ENCODE measurements around the gene RRM2.

The RRM2 gene

DNA sequence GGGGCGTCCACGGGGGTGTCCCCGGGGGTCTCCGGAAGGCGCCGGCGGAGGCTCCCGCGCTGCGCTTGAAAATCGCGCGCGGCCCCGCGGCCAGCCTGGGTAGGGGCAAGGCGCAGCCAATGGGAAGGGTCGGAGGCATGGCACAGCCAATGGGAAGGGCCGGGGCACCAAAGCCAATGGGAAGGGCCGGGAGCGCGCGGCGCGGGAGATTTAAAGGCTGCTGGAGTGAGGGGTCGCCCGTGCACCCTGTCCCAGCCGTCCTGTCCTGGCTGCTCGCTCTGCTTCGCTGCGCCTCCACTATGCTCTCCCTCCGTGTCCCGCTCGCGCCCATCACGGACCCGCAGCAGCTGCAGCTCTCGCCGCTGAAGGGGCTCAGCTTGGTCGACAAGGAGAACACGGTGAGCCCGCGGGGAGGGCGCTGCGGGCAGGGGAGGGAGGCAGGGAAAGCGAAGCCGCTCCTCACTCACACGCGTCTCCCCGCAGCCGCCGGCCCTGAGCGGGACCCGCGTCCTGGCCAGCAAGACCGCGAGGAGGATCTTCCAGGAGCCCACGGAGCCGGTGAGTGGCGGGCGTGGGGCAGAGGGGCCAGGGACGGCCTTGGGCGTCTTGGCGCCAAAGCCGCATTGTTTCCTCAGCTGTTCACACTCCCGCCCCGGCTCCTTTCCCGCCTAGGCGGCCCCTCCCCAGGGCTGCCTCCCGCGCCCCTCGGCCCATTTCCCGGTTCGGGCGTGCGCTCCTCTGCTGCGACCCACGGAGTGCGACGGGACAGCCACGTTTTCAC is at the start of gene RRM2:
TSS of gene RRM2 (plus strand) at position 240 of the 781 bp plus-strand sequence. CDS start at position 300, 60 bp downstream.
- no peak within 1 kb of the TSS for H3K27ac ChIP-seq

DNA sequence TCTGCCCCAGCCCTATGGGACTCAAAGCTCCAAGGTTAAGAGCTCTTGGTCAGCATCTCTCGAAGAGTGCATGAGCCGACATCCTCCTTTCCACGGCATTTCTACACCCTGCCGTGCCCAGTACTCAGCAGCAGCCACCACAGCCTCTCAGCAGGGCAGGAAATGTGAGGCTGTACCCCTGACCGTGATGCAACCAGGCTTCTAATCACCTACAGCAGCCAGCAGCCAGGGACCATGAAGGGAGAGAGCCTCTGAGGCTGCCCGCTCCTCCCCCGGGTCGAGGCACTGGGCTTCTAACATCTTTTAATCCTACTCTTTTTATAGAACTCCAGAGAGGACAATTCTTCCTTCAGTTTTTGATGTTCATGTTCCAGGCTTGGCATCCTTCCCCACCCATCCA is 48.8 kb upstream of the RRM2 start:
- no peak for DNase-seq (ENCODE audit: low spot score)
- no peak overlapping the region for H3K27ac ChIP-seq
- TF ChIP-seq, protein P1, sequence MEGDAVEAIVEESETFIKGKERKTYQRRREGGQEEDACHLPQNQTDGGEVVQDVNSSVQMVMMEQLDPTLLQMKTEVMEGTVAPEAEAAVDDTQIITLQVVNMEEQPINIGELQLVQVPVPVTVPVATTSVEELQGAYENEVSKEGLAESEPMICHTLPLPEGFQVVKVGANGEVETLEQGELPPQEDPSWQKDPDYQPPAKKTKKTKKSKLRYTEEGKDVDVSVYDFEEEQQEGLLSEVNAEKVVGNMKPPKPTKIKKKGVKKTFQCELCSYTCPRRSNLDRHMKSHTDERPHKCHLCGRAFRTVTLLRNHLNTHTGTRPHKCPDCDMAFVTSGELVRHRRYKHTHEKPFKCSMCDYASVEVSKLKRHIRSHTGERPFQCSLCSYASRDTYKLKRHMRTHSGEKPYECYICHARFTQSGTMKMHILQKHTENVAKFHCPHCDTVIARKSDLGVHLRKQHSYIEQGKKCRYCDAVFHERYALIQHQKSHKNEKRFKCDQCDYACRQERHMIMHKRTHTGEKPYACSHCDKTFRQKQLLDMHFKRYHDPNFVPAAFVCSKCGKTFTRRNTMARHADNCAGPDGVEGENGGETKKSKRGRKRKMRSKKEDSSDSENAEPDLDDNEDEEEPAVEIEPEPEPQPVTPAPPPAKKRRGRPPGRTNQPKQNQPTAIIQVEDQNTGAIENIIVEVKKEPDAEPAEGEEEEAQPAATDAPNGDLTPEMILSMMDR (IDR thresholded peaks at IDR 0.05), result no peak
- H3K4me3 ChIP-seq, result no peak overlapping the region

More for the DNA sequence above, at the start of gene RRM2:
- DNase-seq (ENCODE audit: low spot score), result peak; percentile 90
- TF ChIP-seq, protein P1 (IDR thresholded peaks at IDR 0.05), result no peak
- H3K4me3 ChIP-seq, result peak within 1 kb of the TSS; percentile 75

DNA sequence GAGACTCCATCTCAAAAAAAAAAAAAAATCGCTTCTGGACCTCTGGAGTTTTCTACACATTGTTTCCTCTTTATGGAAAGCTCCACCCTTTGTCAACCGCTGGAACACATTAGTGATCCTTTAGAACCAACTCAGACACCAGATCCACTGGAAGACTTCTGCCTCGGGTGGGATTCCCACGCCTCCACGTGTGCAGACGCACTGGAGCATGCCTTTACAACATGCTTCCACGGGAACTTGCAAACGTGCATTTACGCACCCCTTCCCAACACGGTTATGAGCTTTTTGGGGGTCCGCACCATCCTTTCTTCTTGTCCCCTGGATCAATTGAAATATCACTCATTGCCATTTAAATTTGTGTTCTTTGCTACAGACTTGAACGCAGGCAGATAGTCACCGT is 47.4 kb upstream of the RRM2 start:
- DNase-seq (ENCODE audit: low spot score), result no peak
- H3K4me3 ChIP-seq, result no peak overlapping the region
- TF ChIP-seq, protein P1 (IDR thresholded peaks at IDR 0.05), result no peak
- H3K27ac ChIP-seq, result no peak overlapping the region

DNA sequence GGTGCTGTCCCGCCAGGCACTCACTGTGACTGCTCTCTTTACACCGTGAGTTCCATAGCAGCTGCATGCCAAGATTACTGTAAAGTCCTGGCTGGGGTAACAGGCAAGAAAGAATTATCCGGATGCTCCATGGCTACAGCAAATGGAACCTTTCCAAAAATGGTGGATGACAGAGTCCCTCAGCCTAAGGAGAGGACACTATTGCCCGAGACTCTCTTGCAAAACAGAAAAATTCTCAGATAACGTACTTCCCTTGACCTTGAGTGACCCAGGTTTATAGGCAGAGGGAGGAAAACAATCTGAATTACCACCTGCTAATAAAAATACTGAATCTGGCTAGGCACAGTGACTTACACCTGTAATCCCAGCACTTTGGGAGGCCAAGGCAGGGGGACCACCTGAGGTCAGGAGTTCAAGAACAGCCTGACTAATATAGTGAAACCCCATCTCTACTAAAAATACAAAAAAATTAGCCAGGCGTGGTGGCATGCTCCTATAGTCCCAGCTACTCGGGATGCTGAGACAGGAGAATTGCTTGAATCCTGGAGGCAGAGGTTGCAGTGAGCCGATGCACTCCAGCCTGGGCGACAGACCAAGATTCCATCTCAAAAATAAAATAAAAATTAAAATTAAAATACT is 46.8 kb upstream of the RRM2 start:
- TF ChIP-seq, protein P1 (IDR thresholded peaks at IDR 0.05), result no peak
- H3K4me3 ChIP-seq, result no peak overlapping the region
- DNase-seq (ENCODE audit: low spot score), result no peak
- no peak overlapping the region for H3K27ac ChIP-seq

DNA sequence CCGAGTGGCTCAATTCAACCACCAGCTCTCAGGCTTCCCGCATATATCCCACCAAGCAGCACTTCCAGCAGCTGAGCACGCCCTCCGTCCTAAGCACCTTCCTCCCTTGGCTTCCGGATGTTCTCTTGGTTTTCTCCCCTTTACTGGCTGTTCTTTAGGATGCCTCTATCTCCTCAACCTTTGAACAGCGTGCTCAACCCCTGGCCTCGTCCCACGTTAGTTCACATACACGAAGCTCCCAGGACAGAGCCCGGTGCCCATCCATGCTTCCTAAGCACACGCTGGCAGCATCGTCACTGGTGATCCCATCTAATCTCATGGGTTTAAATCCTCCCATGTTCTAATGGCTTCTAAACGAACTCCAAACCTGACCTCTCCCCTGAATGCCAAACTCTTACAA is 46.0 kb upstream of the RRM2 start:
- Histone ChIP-seq H3K4me3 (no peak overlapping the region), H3K27ac (no peak overlapping the region)
- no peak for DNase-seq (ENCODE audit: low spot score)
- TF ChIP-seq, protein P1 (IDR thresholded peaks at IDR 0.05), result no peak

DNA sequence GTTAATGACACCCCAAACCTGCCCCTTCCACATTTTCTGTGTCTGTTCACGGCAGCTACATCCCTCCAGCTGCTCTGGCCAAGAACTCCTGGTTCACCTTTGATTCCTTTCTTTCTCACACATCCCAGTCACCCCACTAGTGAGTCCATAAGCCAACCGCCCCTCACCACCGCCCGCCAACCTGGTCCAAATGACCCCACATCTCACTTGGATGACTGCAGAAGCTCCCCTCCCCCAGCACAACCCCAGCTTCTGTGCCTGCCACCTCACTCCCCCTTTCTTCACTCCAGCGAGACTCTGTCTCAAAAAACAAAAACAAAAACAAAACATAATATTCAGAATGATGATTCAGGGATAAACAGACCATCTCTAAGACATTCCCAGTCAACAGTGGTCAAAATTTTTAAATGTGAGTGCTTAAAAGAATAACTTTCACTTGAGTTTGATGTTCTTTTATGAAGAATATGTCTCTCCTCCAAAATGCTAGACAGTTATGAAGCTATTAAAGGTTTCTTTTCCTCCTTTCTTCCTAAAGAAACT is 45.5 kb upstream of the RRM2 start:
- no peak for DNase-seq (ENCODE audit: low spot score)
- no peak overlapping the region for H3K27ac ChIP-seq
- H3K4me3 ChIP-seq, result no peak overlapping the region
- TF ChIP-seq, protein P1 (IDR thresholded peaks at IDR 0.05), result no peak
